T-cell (primary cell): ENCODE results near the gene NAA60. TPM values are rescaled to one million over a fixed set of nuclear protein-coding genes. Genes with fewer than 3 reads are reported as not detected.
A peak's percentile ranks its signal among the peaks of the same experiment; 100 is the strongest.

Experiments
- ATAC-seq, 4 experiments: fragments of 200-7000 bp in 3 of 4; fragments of 150-1000 bp in 1 of 4; cut with Tn5 transposase; replicated peaks in 1 of 4; 1 replicate in 3 of 4; 2 replicates in 1 of 4; pipeline ENCODE4 v1.10.0; 2021; ENCODE audit warnings: moderate library complexity in 3 of 4, mild to moderate bottlenecking in 2 of 4, moderate number of reproducible peaks in 1 of 4
- CTCF ChIA-PET, 2 donors: fragments of 300-600 bp; sonication (Branson Sonifier 250); formaldehyde crosslinking; loops; one replicate each; lab custom pipeline; 2022; ENCODE audit warnings: antibody characterized with exemption in 2 of 2; lab: Charles Lee
- POLR2A ChIA-PET, 2 donors: fragments of 300-600 bp; sonication (Branson Sonifier 250); formaldehyde crosslinking; loops; one replicate each; lab custom pipeline; 2022; ENCODE audit warnings: antibody characterized with exemption in 2 of 2; lab: Charles Lee
- DNase-seq, 35 experiments: peaks; one replicate each; pipeline versions ENCODE4 v3.0.0 to v3.0.0-alpha.2; 2013 to 2023
- H3K27ac ChIP-seq: one replicate; pipeline ENCODE4 v1.5.1; 2013; ENCODE audit warnings: low read length
- H3K27me3 ChIP-seq, 2 experiments: replicated peaks in 1 of 2; 1 replicate in 1 of 2; 2 replicates in 1 of 2; pipeline versions ENCODE4 v1.6.1 to v1.7.0; 2013; ENCODE audit warnings: low read length in 1 of 2, mixed read lengths in 1 of 2; ENCODE audit not compliant: control insufficient read depth in 2 of 2, insufficient read depth in 2 of 2; ENCODE audit errors: extremely low read depth in 1 of 2
- H3K36me3 ChIP-seq, 2 donors: 1 replicate in 1 of 2; 2 replicates in 1 of 2; pipeline versions ENCODE4 v1.6.1 to v1.7.0; 2013; ENCODE audit warnings: low read length in 1 of 2; ENCODE audit not compliant: control insufficient read depth in 2 of 2, insufficient read depth in 1 of 2; ENCODE audit errors: extremely low read depth in 1 of 2
- H3K4me1 ChIP-seq, 2 experiments: 1 replicate in 1 of 2; 2 replicates in 1 of 2; pipeline versions ENCODE4 v1.6.1 to v1.7.0; 2013; ENCODE audit warnings: low read length in 2 of 2, mixed read lengths in 1 of 2; ENCODE audit not compliant: insufficient read depth in 2 of 2, control insufficient read depth in 1 of 2; ENCODE audit errors: extremely low read depth in 1 of 2
- H3K4me3 ChIP-seq, 2 donors: 1 replicate in 1 of 2; 2 replicates in 1 of 2; pipeline versions ENCODE4 v1.5.1 to v1.7.0; 2013; ENCODE audit warnings: mild to moderate bottlenecking in 2 of 2, low read length in 1 of 2, moderate library complexity in 1 of 2; ENCODE audit not compliant: control insufficient read depth in 1 of 2; ENCODE audit errors: extremely low read depth in 1 of 2
- H3K9me3 ChIP-seq: 2 replicates; pipeline ENCODE4 v1.7.0; 2013
- H3K27ac Mint-ChIP-seq, 2 donors: one replicate each; pipeline ENCODE4 v1.8.0; 2020 to 2021; ENCODE audit warnings: mild to moderate bottlenecking in 2 of 2, mixed read lengths in 2 of 2
- H3K27me3 Mint-ChIP-seq, 2 donors: one replicate each; pipeline ENCODE4 v1.8.0; 2021 to 2022; ENCODE audit warnings: mixed read lengths in 2 of 2
- H3K36me3 Mint-ChIP-seq: one replicate; pipeline ENCODE4 v1.8.0; 2021; ENCODE audit warnings: mixed read lengths
- H3K4me1 Mint-ChIP-seq, 3 donors: one replicate each; pipeline ENCODE4 v1.8.0; 2020 to 2022; ENCODE audit warnings: mixed read lengths in 3 of 3, mild to moderate bottlenecking in 1 of 3
- H3K4me3 Mint-ChIP-seq, 3 donors: one replicate each; pipeline ENCODE4 v1.8.0; 2020 to 2022; ENCODE audit warnings: mild to moderate bottlenecking in 3 of 3, mixed read lengths in 3 of 3, moderate library complexity in 3 of 3
- H3K9me3 Mint-ChIP-seq, 3 donors: one replicate each; pipeline ENCODE4 v1.8.0; 2020 to 2022; ENCODE audit warnings: mixed read lengths in 3 of 3
- WGBS: methylation state at CpG from one replicate; pipeline ENCODE4 v1.1.5; 2013; ENCODE audit warnings: missing lambda C conversion rate; ENCODE audit not compliant: insufficient coverage; 5-methylcytosine and 5-hydroxymethylcytosine counted together
- total RNA-seq, 35 experiments: library from RNA in 6 of 35; stranded (reverse) in 6 of 35; fragments of 120-200 nt in 1 of 35; gene quantifications; one replicate each; pipeline versions ENCODE4 v1.2.1 to v1.2.4 and lab custom pipeline; 2013 to 2026

NAA60 gene
- total RNA-seq, 5 donors from 2014 or later (not counting 1 experiment from before 2014, with no cell fraction given), result 40.9 to 67.6 (median 55.6) TPM

- peaks cover 13 to 22% (median 18%) of the 10 kb centered on the region in 3 donors for H3K4me1 Mint-ChIP-seq
- peaks cover 0 to 3% of the 10 kb centered on the region in 2 donors for H3K36me3 ChIP-seq
- DNase-seq, result no peak
- no peak overlapping the region for H3K4me3 ChIP-seq
- H3K27me3 Mint-ChIP-seq, result no peaks in the 10 kb centered on the region
- peaks cover 8% of the 10 kb centered on the region for H3K36me3 Mint-ChIP-seq
- H3K4me3 Mint-ChIP-seq, result no peak overlapping the region
- H3K9me3 ChIP-seq, result no peaks in the 10 kb centered on the region
- no peak overlapping the region for H3K27ac ChIP-seq
- POLR2A ChIA-PET, result no interaction called here
- no peaks in the 10 kb centered on the region for H3K9me3 Mint-ChIP-seq
- WGBS, result 93% methylated on average over 3 of the region's 5 CpGs
- ATAC-seq, result no peak
- no peak overlapping the region for H3K27ac Mint-ChIP-seq
- peaks cover 5 to 19% of the 10 kb centered on the region in 2 experiments for H3K4me1 ChIP-seq
- CTCF ChIA-PET, result no interaction called here
- H3K27me3 ChIP-seq, result no peaks in the 10 kb centered on the region
Observed at GRCh38 chr16:3454093-3454492, 10.6 kb downstream of the NAA60 start.

GRCh38 chr16:3454631-3455147, 11.2 kb downstream of the NAA60 start:
- Histone ChIP-seq H3K9me3 (no peaks in the 10 kb centered on the region), H3K4me1 (peaks cover 9 to 24% of the 10 kb centered on the region in 2 experiments), H3K4me3 (no peak overlapping the region), H3K27ac (no peak overlapping the region), H3K27me3 (no peaks in the 10 kb centered on the region), H3K36me3 (peaks cover 0 to 3% of the 10 kb centered on the region in 2 donors)
- H3K9me3 Mint-ChIP-seq, result no peaks in the 10 kb centered on the region
- H3K27ac Mint-ChIP-seq, result no peak overlapping the region
- ATAC-seq, result no peak
- no peak for DNase-seq
- H3K36me3 Mint-ChIP-seq, result peaks cover 6% of the 10 kb centered on the region
- no peaks in the 10 kb centered on the region for H3K27me3 Mint-ChIP-seq
- WGBS, result 91% methylated on average over 2 of the region's 10 CpGs
- ChIA-PET POLR2A (no interaction called here), CTCF (no interaction called here)
- no peak overlapping the region for H3K4me3 Mint-ChIP-seq
- H3K4me1 Mint-ChIP-seq, result peaks cover 19 to 28% (median 24%) of the 10 kb centered on the region in 3 donors

GRCh38 chr16:3457434-3458252, 14.2 kb downstream of the NAA60 start:
- WGBS, result under 1% methylated on average over 70 of the region's 83 CpGs
- Mint-ChIP-seq H3K27ac (peak overlapping the region; percentile 86 to 92), H3K9me3 (no peaks in the 10 kb centered on the region)

GRCh38 chr16:3458278-3458851, 14.9 kb downstream of the NAA60 start:
- ATAC-seq, result no peak

More at GRCh38 chr16:3457434-3458252, 14.2 kb downstream of the NAA60 start:
- H3K4me3 ChIP-seq, result peak overlapping the region; percentile 45 to 87
- H3K27me3 Mint-ChIP-seq, result no peaks in the 10 kb centered on the region
- no peaks in the 10 kb centered on the region for H3K36me3 Mint-ChIP-seq
- H3K4me3 Mint-ChIP-seq, result peak overlapping the region; percentile 80 to 91 (median 80)
- peaks cover 24 to 46% of the 10 kb centered on the region in 2 experiments for H3K4me1 ChIP-seq
- peaks cover 46 to 49% (median 49%) of the 10 kb centered on the region in 3 donors for H3K4me1 Mint-ChIP-seq
- no peaks in the 10 kb centered on the region for H3K27me3 ChIP-seq
- no peaks in the 10 kb centered on the region for H3K9me3 ChIP-seq
- DNase-seq (peak; percentile 74 to 96 (median 88)), ATAC-seq (peak; percentile 91 to 95 (median 92))
- peaks cover 0 to 3% of the 10 kb centered on the region in 2 donors for H3K36me3 ChIP-seq
- ChIA-PET CTCF (interaction anchor here in 1 of 2 donors (0.8 to 1.5 kb wide), 2 partner anchors 14 to 57 kb away, joined by 6 read pairs; partner anchors contain the start of genes NAA60, ZNF174, ZNF597 and ZSCAN32), POLR2A (interaction anchor here in 1 of 2 donors (0.9 kb wide), 1 partner anchor 14 kb away, joined by 3 read pairs; the partner anchor contains the start of genes NAA60 and ZNF597)
- peak overlapping the region; percentile 73 for H3K27ac ChIP-seq

GRCh38 chr16:3458852-3459361, 15.4 kb downstream of the NAA60 start:
- 5% methylated on average over 7 of the region's 10 CpGs for WGBS
- H3K9me3 Mint-ChIP-seq, result no peaks in the 10 kb centered on the region
- ChIA-PET CTCF (no interaction called here), POLR2A (interaction anchor here in 1 of 2 donors (0.5 kb wide), 1 partner anchor 325 kb away, joined by 3 read pairs; no protein-coding TSS in a partner anchor)
- H3K36me3 Mint-ChIP-seq, result no peaks in the 10 kb centered on the region
- peak overlapping the region; percentile 89 to 91 (median 89) for H3K4me3 Mint-ChIP-seq
- H3K4me1 ChIP-seq, result peaks cover 28 to 55% of the 10 kb centered on the region in 2 experiments
- no peaks in the 10 kb centered on the region for H3K27me3 Mint-ChIP-seq
- DNase-seq (peak in 3 of 35 experiments; percentile 7 to 49 (median 13)), ATAC-seq (no peak)
- peak overlapping the region; percentile 72 for H3K27ac ChIP-seq
- H3K36me3 ChIP-seq, result peaks cover 0 to 3% of the 10 kb centered on the region in 2 donors
- H3K4me3 ChIP-seq, result peak overlapping the region; percentile 80 to 87
- H3K9me3 ChIP-seq, result no peaks in the 10 kb centered on the region
- H3K27ac Mint-ChIP-seq, result peak overlapping the region; percentile 90 to 93
- no peaks in the 10 kb centered on the region for H3K27me3 ChIP-seq
- H3K4me1 Mint-ChIP-seq, result peaks cover 46 to 57% (median 56%) of the 10 kb centered on the region in 3 donors

More at GRCh38 chr16:3458278-3458851, 14.9 kb downstream of the NAA60 start:
- ChIA-PET POLR2A (interaction anchor here in 1 of 2 donors (0.5 kb wide), 1 partner anchor 324 kb away, joined by 3 read pairs; no protein-coding TSS in a partner anchor), CTCF (no interaction called here)
- H3K36me3 ChIP-seq, result peaks cover 0 to 3% of the 10 kb centered on the region in 2 donors
- Mint-ChIP-seq H3K9me3 (no peaks in the 10 kb centered on the region), H3K27ac (peak overlapping the region; percentile 90 to 93), H3K4me3 (peak overlapping the region; percentile 89 to 91 (median 89)), H3K4me1 (peaks cover 46 to 53% (median 52%) of the 10 kb centered on the region in 3 donors), H3K36me3 (no peaks in the 10 kb centered on the region), H3K27me3 (no peaks in the 10 kb centered on the region)
- peak in 3 of 35 experiments; percentile 13 to 35 (median 23) for DNase-seq
- H3K4me3 ChIP-seq, result peak overlapping the region; percentile 80 to 87
- WGBS, result under 1% methylated on average over 43 of the region's 47 CpGs
- peak overlapping the region; percentile 72 for H3K27ac ChIP-seq
- no peaks in the 10 kb centered on the region for H3K9me3 ChIP-seq
- H3K27me3 ChIP-seq, result no peaks in the 10 kb centered on the region
- peaks cover 26 to 50% of the 10 kb centered on the region in 2 experiments for H3K4me1 ChIP-seq
